Lung (tissue), 12 donors: Measurements from ENCODE around the gene POU2AF3. TPM values are rescaled to one million over a fixed set of nuclear protein-coding genes. Genes with fewer than 3 reads are reported as not detected.
"Not testable (repeated sequence)": the region's sequence is repeated elsewhere in the genome, so short reads cannot be mapped to it uniquely, and the experiment has no call there.

Experiments used
- ATAC-seq: fragments of 200-7000 bp; cut with Tn5 transposase; one replicate; pipeline ENCODE4 v1.9.1; 2020; ENCODE audit warnings: moderate number of reproducible peaks; ENCODE audit not compliant: insufficient read depth, low FRiP score
- DNase-seq, 3 donors: peaks; one replicate each; pipeline ENCODE4 v3.0.0-alpha.2; 2013 to 2017
- H3K27ac ChIP-seq, 2 donors: one replicate each; pipeline ENCODE4 v1.5.1; 2013; ENCODE audit warnings: mild to moderate bottlenecking in 2 of 2, moderate library complexity in 2 of 2, control low read depth in 1 of 2, inconsistent platforms in 1 of 2, low read depth in 1 of 2, low read length in 1 of 2
- H3K27me3 ChIP-seq, 3 donors: one replicate each; pipeline ENCODE4 v1.5.1; 2013; ENCODE audit warnings: low read length in 2 of 3; ENCODE audit not compliant: control insufficient read depth in 3 of 3, insufficient read depth in 3 of 3
- H3K36me3 ChIP-seq, 4 donors: one replicate each; pipeline ENCODE4 v1.5.1; 2013; ENCODE audit warnings: low read length in 4 of 4, mild to moderate bottlenecking in 1 of 4, moderate library complexity in 1 of 4; ENCODE audit not compliant: control insufficient read depth in 4 of 4, insufficient read depth in 4 of 4
- H3K4me1 ChIP-seq, 5 donors: one replicate each; pipeline ENCODE4 v1.5.1; 2013; ENCODE audit warnings: low read length in 5 of 5, mild to moderate bottlenecking in 2 of 5, moderate library complexity in 1 of 5; ENCODE audit not compliant: control insufficient read depth in 5 of 5, insufficient read depth in 5 of 5
- H3K4me3 ChIP-seq: one replicate; pipeline ENCODE4 v1.5.1; 2013; ENCODE audit warnings: mild to moderate bottlenecking, control low read depth, moderate library complexity
- H3K9ac ChIP-seq, 2 donors: one replicate each; pipeline ENCODE4 v1.5.1; 2013; ENCODE audit warnings: low read length in 2 of 2, control low read depth in 1 of 2; ENCODE audit not compliant: insufficient read depth in 1 of 2
- H3K9me3 ChIP-seq, 4 donors: one replicate each; pipeline ENCODE4 v1.5.1; 2013; ENCODE audit warnings: low read length in 3 of 4, mild to moderate bottlenecking in 1 of 4, moderate library complexity in 1 of 4; ENCODE audit not compliant: control insufficient read depth in 4 of 4, insufficient read depth in 3 of 4
- WGBS, 2 donors: extraction: QIAGEN DNeasy Blood & Tissue Kit; methylation state at CpG; one replicate each; pipeline ENCODE4 v1.1.7; 2013; 5-methylcytosine and 5-hydroxymethylcytosine counted together
- polyA plus RNA-seq, 2 donors: library from polyadenylated mRNA; stranded (reverse); fragments of 200-250 nt; gene quantifications; one replicate each; pipeline ENCODE4 v1.2.1, GENCODE V29; 2013
- total RNA-seq, 2 donors: library from RNA; depleted of rRNA in 1 of 2; stranded (reverse); fragments of >200 nt in 1 of 2; gene quantifications; one replicate each; pipeline ENCODE4 v1.2.1, GENCODE V29; 2014 to 2021
- TF ChIP-seq, protein P1 (sequence below): IDR thresholded peaks from 2 replicates; pipeline ENCODE4 v1.5.1; 2012; ENCODE audit warnings: mild to moderate bottlenecking; ENCODE audit errors: control extremely low read depth, extremely low read depth
- donor health status: control.
- donor health status: control.
- donor health status: Bipolar disorder and iron deficiency.
- donor health status: healthy.
- donor health status: DM: yes; HTN: yes; CAD: no.

POU2AF3 gene
- total and polyA plus RNA-seq, 4 donors: 1.5 to 5.4 (median 3.1) TPM

DNA sequence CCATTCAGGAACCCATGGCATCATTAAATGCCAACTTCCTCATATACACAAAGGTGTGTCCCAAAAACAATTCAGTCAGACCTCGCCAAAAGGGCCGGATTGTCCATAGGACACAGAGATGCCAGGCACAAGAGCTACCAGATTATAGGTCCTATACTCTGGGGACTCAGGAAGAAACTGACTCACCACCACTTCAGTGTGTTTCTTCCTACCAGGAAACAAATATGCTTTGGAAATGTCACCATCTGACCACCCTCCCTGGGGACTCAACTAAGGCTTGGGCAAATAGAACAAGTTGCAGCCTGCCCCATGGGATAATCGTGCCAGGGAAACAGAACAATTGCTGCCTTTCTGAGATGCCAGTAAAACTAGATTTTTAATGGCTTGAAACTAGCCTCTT, 11.7 kb downstream of the POU2AF3 start:
- H3K4me1 ChIP-seq: peaks cover 0 to 29% (median 12%) of the 10 kb centered on the region in 5 donors
- no peaks in the 10 kb centered on the region for H3K9me3 ChIP-seq
- H3K27me3 ChIP-seq: peaks cover 0 to 3% (median 0%) of the 10 kb centered on the region in 3 donors
- DNase-seq (no peak), ATAC-seq (no peak)
- H3K9ac ChIP-seq: no peak overlapping the region
- WGBS, 2 donors: 62 to 63% methylated on average over 3 of the region's 3 CpGs
- H3K36me3 ChIP-seq: no peaks in the 10 kb centered on the region
- H3K27ac ChIP-seq: no peak overlapping the region
- TF ChIP-seq, protein P1, sequence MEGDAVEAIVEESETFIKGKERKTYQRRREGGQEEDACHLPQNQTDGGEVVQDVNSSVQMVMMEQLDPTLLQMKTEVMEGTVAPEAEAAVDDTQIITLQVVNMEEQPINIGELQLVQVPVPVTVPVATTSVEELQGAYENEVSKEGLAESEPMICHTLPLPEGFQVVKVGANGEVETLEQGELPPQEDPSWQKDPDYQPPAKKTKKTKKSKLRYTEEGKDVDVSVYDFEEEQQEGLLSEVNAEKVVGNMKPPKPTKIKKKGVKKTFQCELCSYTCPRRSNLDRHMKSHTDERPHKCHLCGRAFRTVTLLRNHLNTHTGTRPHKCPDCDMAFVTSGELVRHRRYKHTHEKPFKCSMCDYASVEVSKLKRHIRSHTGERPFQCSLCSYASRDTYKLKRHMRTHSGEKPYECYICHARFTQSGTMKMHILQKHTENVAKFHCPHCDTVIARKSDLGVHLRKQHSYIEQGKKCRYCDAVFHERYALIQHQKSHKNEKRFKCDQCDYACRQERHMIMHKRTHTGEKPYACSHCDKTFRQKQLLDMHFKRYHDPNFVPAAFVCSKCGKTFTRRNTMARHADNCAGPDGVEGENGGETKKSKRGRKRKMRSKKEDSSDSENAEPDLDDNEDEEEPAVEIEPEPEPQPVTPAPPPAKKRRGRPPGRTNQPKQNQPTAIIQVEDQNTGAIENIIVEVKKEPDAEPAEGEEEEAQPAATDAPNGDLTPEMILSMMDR: no peak
- H3K4me3 ChIP-seq: no peak overlapping the region

DNA sequence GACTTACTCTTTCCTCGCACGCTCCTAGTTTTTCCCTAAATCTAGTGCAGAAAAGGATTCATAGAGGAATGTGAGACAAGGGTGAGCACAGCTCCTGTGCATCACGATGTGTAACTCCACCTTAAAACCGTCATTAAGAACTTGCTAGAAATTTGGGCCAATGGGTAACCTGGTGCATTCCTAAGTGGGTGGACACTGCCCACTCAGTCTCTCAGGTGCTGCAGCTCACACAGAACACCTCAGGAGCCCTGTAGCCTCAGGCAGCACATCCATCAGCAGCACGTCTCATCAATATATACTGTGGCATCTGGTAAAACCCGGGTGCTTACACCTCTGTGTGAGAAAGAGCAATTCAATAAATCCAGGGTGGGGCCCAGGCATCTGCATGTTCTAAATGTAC, 12.4 kb downstream of the POU2AF3 start:
- Histone ChIP-seq H3K9ac (no peak overlapping the region), H3K4me1 (peaks cover 0 to 29% (median 12%) of the 10 kb centered on the region in 5 donors), H3K36me3 (no peaks in the 10 kb centered on the region), H3K9me3 (no peaks in the 10 kb centered on the region), H3K27me3 (no peaks in the 10 kb centered on the region), H3K27ac (no peak overlapping the region), H3K4me3 (no peak overlapping the region)
- TF ChIP-seq, protein P1: no peak
- 84 to 92% methylated on average over 6 of the region's 6 CpGs for WGBS, 2 donors
- no peak for DNase-seq
- ATAC-seq: no peak

GRCh38 chr11:111312076-111312475, 13.7 kb downstream of the POU2AF3 start:
- Histone ChIP-seq H3K27ac (no peak overlapping the region), H3K9me3 (no peaks in the 10 kb centered on the region), H3K4me1 (peaks cover 0 to 29% (median 12%) of the 10 kb centered on the region in 5 donors), H3K27me3 (no peaks in the 10 kb centered on the region), H3K9ac (no peak overlapping the region), H3K4me3 (no peak overlapping the region), H3K36me3 (no peaks in the 10 kb centered on the region)
- ATAC-seq: no peak
- DNase-seq: no peak
- whole genome bisulfite sequencing, 2 donors: 67 to 82% methylated on average over 1 of the region's 1 CpG
- TF ChIP-seq, protein P1: no peak

DNA sequence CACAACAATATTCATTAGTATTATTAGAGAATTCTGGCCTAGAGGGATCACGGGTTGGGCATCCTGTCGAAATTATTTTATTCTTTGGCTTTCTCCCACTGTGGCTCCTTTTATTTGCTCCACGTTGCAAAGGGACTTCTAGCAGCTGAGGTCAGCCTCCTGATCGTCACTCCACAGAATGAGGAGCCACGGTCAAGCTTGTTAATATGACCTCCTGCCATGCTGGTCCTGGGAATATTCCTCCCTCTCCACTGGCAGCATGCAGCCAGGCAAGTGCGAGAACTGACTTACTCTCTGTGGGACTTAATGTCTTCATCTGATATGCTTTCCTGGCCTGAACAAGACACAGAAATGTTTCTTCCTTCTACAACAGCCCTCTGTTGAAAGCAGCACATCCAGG, 20.9 kb downstream of the POU2AF3 start:
- 90 to 91% methylated on average over 6 of the region's 6 CpGs for WGBS, 2 donors
- no peak overlapping the region for H3K4me3 ChIP-seq

GRCh38 chr11:111320199-111320598, 21.9 kb downstream of the POU2AF3 start:
- ATAC-seq, H3K9ac ChIP-seq: not testable (repeated sequence)

More for the DNA sequence above, 20.9 kb downstream of the POU2AF3 start:
- DNase-seq (no peak), ATAC-seq (no peak)
- TF ChIP-seq, protein P1: no peak
- Histone ChIP-seq H3K36me3 (no peaks in the 10 kb centered on the region), H3K9ac (no peak overlapping the region), H3K27ac (no peak overlapping the region), H3K9me3 (no peaks in the 10 kb centered on the region), H3K4me1 (peaks cover 0 to 4% (median 0%) of the 10 kb centered on the region in 5 donors), H3K27me3 (no peaks in the 10 kb centered on the region)

More at GRCh38 chr11:111320199-111320598, 21.9 kb downstream of the POU2AF3 start:
- not testable (repeated sequence) for DNase-seq, H3K27me3 ChIP-seq, H3K4me3 ChIP-seq, H3K9me3 ChIP-seq, H3K36me3 ChIP-seq, H3K4me1 ChIP-seq
- 76 to 82% methylated on average over 6 of the region's 6 CpGs for WGBS, 2 donors
- H3K27ac ChIP-seq: peak overlapping the region in 1 of 2 donors; percentile 32
